Right atrium auricular region (tissue), 2 donors: ENCODE results near the gene LSS. TPM values are rescaled to one million over a fixed set of nuclear protein-coding genes. Genes with fewer than 3 reads are reported as not detected.

Experiments
- DNase-seq: peaks from one replicate; pipeline ENCODE4 v3.0.0-alpha.2; 2019; ENCODE audit warnings: low spot score
- H3K27ac ChIP-seq, 2 donors: fragments of 200-600 bp; sonication (generic); 1 replicate in 1 of 2; 2 replicates in 1 of 2; pipeline ENCODE4 v1.5.1; 2016 to 2019
- H3K27me3 ChIP-seq, 2 donors: fragments of 200-600 bp; sonication (generic); one replicate each; pipeline versions ENCODE4 v1.5.1 to v1.6.0; 2017 to 2019
- H3K36me3 ChIP-seq: fragments of 200-600 bp; sonication (generic); one replicate; pipeline ENCODE4 v1.5.1; 2016
- H3K4me1 ChIP-seq, 2 donors: fragments of 200-600 bp; sonication (generic); one replicate each; pipeline versions ENCODE4 v1.5.1 to v1.6.0; 2017 to 2019
- H3K4me3 ChIP-seq, 2 donors: fragments of 200-600 bp; sonication (generic); 1 replicate in 1 of 2; 2 replicates in 1 of 2; pipeline ENCODE4 v1.5.1; 2017 to 2019; ENCODE audit warnings: mild to moderate bottlenecking in 1 of 2, moderate library complexity in 1 of 2
- H3K9me3 ChIP-seq, 2 donors: fragments of 200-600 bp; sonication (generic); one replicate each; pipeline ENCODE4 v1.5.1; 2019
- CTCF ChIP-seq, 2 donors: fragments of 200-600 bp; sonication (generic); IDR thresholded peaks; one replicate each; pipeline ENCODE4 v1.5.1; 2019; ENCODE audit warnings: antibody characterized with exemption in 2 of 2
- total RNA-seq, 2 donors: library from RNA; depleted of rRNA; stranded (reverse); fragments of >200 nt; gene quantifications; one replicate each; pipeline ENCODE4 v1.1.0, GENCODE V29; 2016

LSS gene
- total RNA-seq, 2 donors from 2014 or later: 31.4 to 36.6 TPM

DNA sequence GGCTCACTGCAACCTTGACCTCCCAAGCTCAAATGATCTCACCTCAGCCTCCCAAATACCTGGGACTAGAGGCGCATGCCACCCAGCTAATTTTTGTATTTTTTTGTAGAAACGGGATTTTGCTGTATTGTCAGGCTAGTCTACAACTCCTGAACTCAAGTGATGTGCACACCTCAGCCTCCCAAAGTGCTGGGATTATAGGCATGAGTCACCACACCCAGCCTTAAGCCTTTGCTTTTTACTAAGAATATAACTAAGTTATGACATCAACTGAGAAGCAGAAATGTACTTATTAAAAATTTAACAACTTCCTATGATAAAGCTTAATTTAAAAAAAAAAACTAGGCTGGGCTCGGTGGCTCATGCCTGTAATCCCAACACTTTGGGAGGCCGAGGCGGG lies 8.9 kb upstream of the LSS start:
- H3K36me3 ChIP-seq: peaks cover 61% of the 10 kb centered on the region
- no peak for TF ChIP-seq CTCF (IDR thresholded peaks at IDR 0.05)
- no peaks in the 10 kb centered on the region for H3K9me3 ChIP-seq
- no peaks in the 10 kb centered on the region for H3K4me1 ChIP-seq
- H3K27ac ChIP-seq: no peak overlapping the region
- no peaks in the 10 kb centered on the region for H3K27me3 ChIP-seq
- no peak for DNase-seq
- H3K4me3 ChIP-seq: no peak overlapping the region

DNA sequence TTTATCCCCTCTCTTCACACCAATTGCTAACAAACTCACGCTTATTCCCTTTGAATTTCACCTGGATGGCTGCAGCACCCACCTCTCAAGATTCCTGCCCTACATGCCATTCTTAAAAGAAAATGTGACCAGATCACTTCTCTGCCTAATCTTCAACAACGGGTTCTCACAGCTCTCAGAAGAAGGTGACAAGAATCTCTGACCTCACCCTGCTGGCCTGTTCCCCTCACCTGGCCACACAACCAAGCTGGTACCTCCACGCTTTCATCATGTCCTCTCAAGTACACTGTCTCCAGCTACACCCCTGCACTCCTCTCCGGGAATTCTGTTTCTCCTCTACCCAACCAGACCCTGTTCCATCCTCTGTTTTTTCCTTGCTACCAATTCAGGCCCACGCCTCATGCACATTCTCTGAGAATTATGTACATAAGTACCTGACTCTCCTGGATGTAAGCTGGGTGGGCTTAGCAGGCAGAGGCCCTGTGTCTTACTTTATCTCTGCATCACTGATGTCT lies 5.9 kb upstream of the LSS start:
- no peak overlapping the region for H3K4me3 ChIP-seq
- no peaks in the 10 kb centered on the region for H3K27me3 ChIP-seq
- TF ChIP-seq CTCF (IDR thresholded peaks at IDR 0.05): no peak
- no peaks in the 10 kb centered on the region for H3K9me3 ChIP-seq
- DNase-seq: no peak
- H3K36me3 ChIP-seq: peaks cover 33% of the 10 kb centered on the region
- no peak overlapping the region for H3K27ac ChIP-seq
- H3K4me1 ChIP-seq: peaks cover 0 to 6% of the 10 kb centered on the region in 2 donors

- peak overlapping the region in 1 of 2 donors; percentile 86 for H3K27ac ChIP-seq
- H3K4me3 ChIP-seq: peak overlapping the region; percentile 58 to 88
Observed at GRCh38 chr21:46229923-46230260, 1.3 kb upstream of the LSS start.

GRCh38 chr21:46229133-46229922 lies 754 bp upstream of the LSS start:
- Histone ChIP-seq H3K27me3 (no peaks in the 10 kb centered on the region), H3K4me3 (peak overlapping the region; percentile 58 to 88), H3K9me3 (no peaks in the 10 kb centered on the region), H3K4me1 (peaks cover 0 to 39% of the 10 kb centered on the region in 2 donors), H3K27ac (peak overlapping the region; percentile 73 to 86), H3K36me3 (no peaks in the 10 kb centered on the region)
- DNase-seq: no peak
- peak; percentile 55 to 83 for TF ChIP-seq CTCF (IDR thresholded peaks at IDR 0.05)

More at GRCh38 chr21:46229923-46230260, 1.3 kb upstream of the LSS start:
- DNase-seq: no peak
- Histone ChIP-seq H3K4me1 (peaks cover 0 to 35% of the 10 kb centered on the region in 2 donors), H3K27me3 (no peaks in the 10 kb centered on the region), H3K36me3 (peaks cover 3% of the 10 kb centered on the region), H3K9me3 (no peaks in the 10 kb centered on the region)
- no peak for TF ChIP-seq CTCF (IDR thresholded peaks at IDR 0.05)

GRCh38 chr21:46227811-46228344 lies 696 bp downstream of the LSS start:
- no peaks in the 10 kb centered on the region for H3K9me3 ChIP-seq
- peaks cover 0 to 47% of the 10 kb centered on the region in 2 donors for H3K4me1 ChIP-seq
- peak overlapping the region; percentile 86 to 90 for H3K27ac ChIP-seq
- no peaks in the 10 kb centered on the region for H3K27me3 ChIP-seq
- H3K36me3 ChIP-seq: no peaks in the 10 kb centered on the region
- no peak for DNase-seq
- peak overlapping the region; percentile 88 for H3K4me3 ChIP-seq
- no peak for TF ChIP-seq CTCF (IDR thresholded peaks at IDR 0.05)
